AG04450 (cell line): Measurements from ENCODE around the gene NOVA1. TPM values are rescaled to one million over a fixed set of nuclear protein-coding genes. Genes with fewer than 3 reads are reported as not detected.

Experiments used
- CTCF ChIA-PET: fragments of 300-600, 350-600 bp; formaldehyde crosslinking; extraction: SDS; loops from one replicate; lab custom pipeline; 2022; ENCODE audit warnings: antibody characterized with exemption, inconsistent platforms; lab: Charles Lee
- POLR2A ChIA-PET: fragments of 350-600 bp; formaldehyde crosslinking; extraction: SDS; loops from one replicate; lab custom pipeline; 2021; ENCODE audit warnings: antibody characterized with exemption, inconsistent platforms; lab: Yijun Ruan, JAX
- DNase-seq: peaks from one replicate; pipeline ENCODE4 v3.0.0-alpha.2; 2011; ENCODE audit warnings: low read depth, low spot score
- H3K27ac ChIP-seq: one replicate; pipeline ENCODE4 v1.5.1; 2012; ENCODE audit warnings: low read depth, low read length, control low read depth
- H3K27me3 ChIP-seq: one replicate; pipeline ENCODE4 v1.6.0; 2012; ENCODE audit warnings: low read length; ENCODE audit not compliant: control insufficient read depth, insufficient read depth
- H3K4me3 ChIP-seq: 2 replicates; pipeline ENCODE4 v1.5.1; 2011; ENCODE audit warnings: mild to moderate bottlenecking, low read depth, low read length, control low read depth
- H3K9me3 ChIP-seq: 2 replicates; pipeline ENCODE4 v1.5.1; 2012; ENCODE audit warnings: low read length; ENCODE audit not compliant: control insufficient read depth, insufficient read depth
- polyA plus RNA-seq: library from polyadenylated mRNA; depleted of rRNA; stranded (reverse); fragments of >200 nt; gene quantifications from 2 replicates; pipeline ENCODE4 v1.2.3, GENCODE V29; 2011
- TF ChIP-seq, protein P1 (sequence below): IDR thresholded peaks from 2 replicates; pipeline ENCODE4 v1.5.1; 2011; ENCODE audit warnings: low read depth, low read length, control low read depth, inconsistent platforms

NOVA1 gene
- polyA plus RNA-seq, 1 experiment: 5.1 TPM

DNA sequence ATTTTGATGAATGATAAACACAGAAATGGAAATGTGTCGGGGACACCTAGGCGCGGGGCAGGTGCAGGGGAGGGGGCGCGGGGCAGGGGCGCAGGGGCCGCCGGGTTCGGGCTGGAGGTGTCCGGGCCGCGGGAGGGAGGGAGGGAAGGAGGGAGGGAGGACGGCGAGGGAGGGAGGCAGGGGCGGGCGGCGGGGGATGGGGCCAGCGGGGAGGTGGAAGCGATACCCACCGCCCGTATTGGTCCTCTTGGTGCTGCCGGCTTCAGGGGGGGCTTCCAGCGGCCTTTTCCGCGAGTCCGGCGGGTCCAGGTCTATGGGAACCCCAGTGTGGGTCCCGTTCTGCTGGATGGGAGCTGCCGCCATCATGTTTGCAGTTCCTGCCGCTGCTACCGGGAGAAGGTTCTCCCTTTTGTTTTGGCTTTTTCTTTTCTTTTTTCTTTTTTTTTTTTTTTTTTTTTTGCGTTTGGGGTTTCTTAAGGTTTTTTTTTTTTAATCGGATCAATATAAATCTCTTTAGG lies 703 bp downstream of the NOVA1 start:
- Histone ChIP-seq H3K27me3 (peaks cover 3% of the 10 kb centered on the region), H3K4me3 (peak overlapping the region; percentile 72), H3K9me3 (no peaks in the 10 kb centered on the region), H3K27ac (no peak overlapping the region)
- CTCF ChIA-PET: no interaction called here
- TF ChIP-seq, protein P1, sequence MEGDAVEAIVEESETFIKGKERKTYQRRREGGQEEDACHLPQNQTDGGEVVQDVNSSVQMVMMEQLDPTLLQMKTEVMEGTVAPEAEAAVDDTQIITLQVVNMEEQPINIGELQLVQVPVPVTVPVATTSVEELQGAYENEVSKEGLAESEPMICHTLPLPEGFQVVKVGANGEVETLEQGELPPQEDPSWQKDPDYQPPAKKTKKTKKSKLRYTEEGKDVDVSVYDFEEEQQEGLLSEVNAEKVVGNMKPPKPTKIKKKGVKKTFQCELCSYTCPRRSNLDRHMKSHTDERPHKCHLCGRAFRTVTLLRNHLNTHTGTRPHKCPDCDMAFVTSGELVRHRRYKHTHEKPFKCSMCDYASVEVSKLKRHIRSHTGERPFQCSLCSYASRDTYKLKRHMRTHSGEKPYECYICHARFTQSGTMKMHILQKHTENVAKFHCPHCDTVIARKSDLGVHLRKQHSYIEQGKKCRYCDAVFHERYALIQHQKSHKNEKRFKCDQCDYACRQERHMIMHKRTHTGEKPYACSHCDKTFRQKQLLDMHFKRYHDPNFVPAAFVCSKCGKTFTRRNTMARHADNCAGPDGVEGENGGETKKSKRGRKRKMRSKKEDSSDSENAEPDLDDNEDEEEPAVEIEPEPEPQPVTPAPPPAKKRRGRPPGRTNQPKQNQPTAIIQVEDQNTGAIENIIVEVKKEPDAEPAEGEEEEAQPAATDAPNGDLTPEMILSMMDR: no peak
- no peak for DNase-seq
- POLR2A ChIA-PET: interaction anchor here (0.7 kb wide), 1 partner anchor 203 kb away, joined by 5 read pairs; no protein-coding TSS in a partner anchor

DNA sequence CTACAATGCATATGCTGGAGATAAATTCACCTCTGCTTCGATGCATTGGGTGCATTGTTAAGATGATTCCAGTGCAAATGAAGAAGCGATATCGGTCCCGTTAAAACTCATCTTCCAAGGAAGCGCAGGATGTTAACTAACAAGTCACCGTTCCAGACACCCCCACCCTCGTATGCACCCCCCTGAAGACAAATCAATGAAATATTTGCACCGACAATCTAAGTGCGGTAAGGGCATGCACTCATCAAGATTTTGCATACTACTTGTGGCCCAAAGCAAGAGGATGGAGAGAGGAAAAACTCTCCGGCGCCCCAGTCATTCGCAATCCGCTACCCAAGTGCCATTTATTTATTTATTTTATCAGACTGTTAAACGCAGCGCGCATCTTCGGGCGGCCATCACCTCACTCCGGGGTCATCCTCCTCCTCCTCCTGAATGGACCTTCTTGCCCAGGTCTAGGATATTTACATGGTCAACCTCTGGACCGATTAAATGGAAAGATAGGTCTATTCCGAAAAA lies 1.2 kb downstream of the NOVA1 start:
- Histone ChIP-seq H3K4me3 (peak overlapping the region; percentile 72), H3K27me3 (peaks cover 3% of the 10 kb centered on the region), H3K9me3 (no peaks in the 10 kb centered on the region), H3K27ac (no peak overlapping the region)
- ChIA-PET POLR2A (no interaction called here), CTCF (no interaction called here)
- TF ChIP-seq, protein P1: no peak
- no peak for DNase-seq

DNA sequence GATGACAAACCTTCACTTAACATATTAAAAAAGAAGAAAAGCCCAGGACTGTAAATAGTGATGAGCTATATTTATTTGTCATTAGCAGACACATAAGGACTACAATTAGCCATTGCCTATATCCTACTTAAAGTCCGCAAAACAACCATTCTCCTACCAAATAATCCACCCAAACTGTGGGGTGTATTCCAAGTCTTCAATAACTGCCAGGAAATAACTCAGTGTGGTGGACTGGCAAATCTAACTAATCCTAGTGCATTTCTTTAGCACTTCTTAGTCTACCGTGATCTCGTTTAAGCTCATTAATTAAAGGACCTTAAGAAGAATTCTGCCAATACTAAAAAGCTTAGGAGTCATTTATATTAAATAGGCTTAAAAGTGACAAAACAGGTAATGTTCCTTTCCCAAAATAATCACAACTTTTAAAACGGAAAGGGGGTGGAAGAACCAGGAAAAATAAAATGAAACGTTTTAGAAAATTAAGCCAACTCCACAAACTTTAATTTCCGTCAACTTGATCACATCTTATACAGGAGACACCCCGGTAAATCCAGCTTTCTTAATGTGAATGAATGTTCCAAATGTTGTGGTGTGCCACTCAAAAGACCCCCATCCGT lies 1.8 kb downstream of the NOVA1 start:
- Histone ChIP-seq H3K9me3 (no peaks in the 10 kb centered on the region), H3K27ac (no peak overlapping the region), H3K27me3 (peaks cover 3% of the 10 kb centered on the region), H3K4me3 (peak overlapping the region; percentile 72)
- TF ChIP-seq, protein P1: no peak
- CTCF ChIA-PET: no interaction called here
- POLR2A ChIA-PET: interaction anchor here (0.5 kb wide), 1 partner anchor 72 kb away, joined by 3 read pairs; no protein-coding TSS in a partner anchor
- DNase-seq: no peak

DNA sequence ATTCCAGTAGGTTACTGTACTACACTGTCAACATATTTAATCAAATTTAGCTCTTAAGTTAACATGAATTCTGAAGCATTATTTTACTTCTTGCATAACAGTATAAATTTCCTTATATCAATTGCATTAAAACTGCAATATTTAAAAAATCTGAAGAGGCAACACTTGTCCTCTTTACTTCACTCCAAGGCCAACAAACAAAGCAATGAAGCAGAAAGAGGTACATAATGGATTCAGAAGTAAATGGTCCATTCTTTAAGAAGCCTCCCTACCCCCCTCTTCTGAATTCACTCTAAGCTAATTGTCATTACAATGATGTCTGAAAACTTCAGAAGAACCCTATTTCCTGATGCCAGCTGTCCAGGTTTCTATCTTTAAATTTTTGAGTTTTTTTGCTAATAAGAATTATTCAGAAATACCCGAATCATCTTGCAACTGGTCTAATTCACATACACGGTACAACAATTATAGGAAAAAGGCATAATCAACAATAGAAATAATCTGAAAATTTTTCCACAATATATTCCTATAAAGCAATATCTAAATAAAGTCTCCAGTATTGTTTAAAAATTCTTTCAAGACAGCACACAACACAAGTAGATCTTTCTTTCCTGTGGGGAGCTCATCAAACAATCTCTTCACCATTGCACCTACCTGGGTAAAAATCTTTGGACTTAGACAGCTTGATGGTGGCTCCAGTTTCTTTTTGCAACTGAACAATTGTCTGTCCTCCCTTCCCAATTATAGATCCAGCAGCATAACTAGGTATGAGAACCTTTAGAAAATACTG lies 2.9 kb downstream of the NOVA1 start:
- TF ChIP-seq, protein P1: no peak
- Histone ChIP-seq H3K27me3 (peaks cover 3% of the 10 kb centered on the region), H3K4me3 (no peak overlapping the region), H3K27ac (no peak overlapping the region), H3K9me3 (no peaks in the 10 kb centered on the region)
- CTCF ChIA-PET: no interaction called here
- no peak for DNase-seq
- POLR2A ChIA-PET: no interaction called here
